Measurements from ENCODE around the gene TMEM141.

TMEM141 gene

GRCh38 chr9:136751814-136752213, 39.3 kb upstream of the TMEM141 start:
- TF ChIP-seq CTCF (IDR thresholded peaks at IDR 0.05), result no peak

- no peak for TF ChIP-seq CTCF (IDR thresholded peaks at IDR 0.05)
Observed at GRCh38 chr9:136753371-136754058, 37.6 kb upstream of the TMEM141 start.

- TF ChIP-seq CTCF (IDR thresholded peaks at IDR 0.05), result no peak
Observed at GRCh38 chr9:136754059-136754572, 37.0 kb upstream of the TMEM141 start.

- TF ChIP-seq CTCF (IDR thresholded peaks at IDR 0.05), result no peak
Observed at GRCh38 chr9:136754626-136755301, 36.4 kb upstream of the TMEM141 start.

GRCh38 chr9:136756134-136756438, 35.1 kb upstream of the TMEM141 start:
- no peak for TF ChIP-seq CTCF (IDR thresholded peaks at IDR 0.05)

GRCh38 chr9:136756836-136757235, 34.3 kb upstream of the TMEM141 start:
- no peak for TF ChIP-seq CTCF (IDR thresholded peaks at IDR 0.05)

- no peak for TF ChIP-seq CTCF (IDR thresholded peaks at IDR 0.05)
Observed at GRCh38 chr9:136757328-136757727, 33.8 kb upstream of the TMEM141 start.
